Neural cell (in vitro differentiated cells): Measurements from ENCODE around the gene CENPO. TPM values are rescaled to one million over a fixed set of nuclear protein-coding genes. Genes with fewer than 3 reads are reported as not detected.

Experiments used
- H2AFZ ChIP-seq: fragments of 200-600, 300-800 bp; sonication (generic), shearing (Covaris generic); 2 replicates; pipeline ENCODE4 v1.6.0; 2014; ENCODE audit warnings: low read depth, mild to moderate bottlenecking, antibody characterized with exemption, low read length, moderate library complexity
- H3F3A ChIP-seq: fragments of 200-600 bp; shearing (Covaris generic); 2 replicates; pipeline ENCODE4 v1.6.1; 2016; ENCODE audit warnings: mild to moderate bottlenecking, moderate library complexity, mixed read lengths, antibody characterized with exemption, low read length; ENCODE audit not compliant: insufficient read depth, poor library complexity, severe bottlenecking
- H3K27ac ChIP-seq: fragments of 200-600, 300-800 bp; sonication (generic), shearing (Covaris generic); 2 replicates; pipeline ENCODE4 v1.5.1; 2014; ENCODE audit warnings: mild to moderate bottlenecking, low read length, moderate library complexity
- H3K27me3 ChIP-seq: fragments of 300-800, 200-600 bp; sonication (generic), shearing (Covaris generic); 2 replicates; pipeline ENCODE4 v1.6.0; 2014; ENCODE audit warnings: mild to moderate bottlenecking, low read depth, low read length, moderate library complexity; ENCODE audit not compliant: insufficient read depth
- H3K36me3 ChIP-seq: fragments of 300-800, 200-600 bp; sonication (generic), shearing (Covaris generic); 2 replicates; pipeline ENCODE4 v1.5.1; 2014; ENCODE audit warnings: mild to moderate bottlenecking, antibody characterized with exemption, low read length, moderate library complexity; ENCODE audit not compliant: insufficient read depth
- H3K4me2 ChIP-seq: fragments of 300-800, 200-600 bp; sonication (generic), shearing (Covaris generic); 2 replicates; pipeline ENCODE4 v1.6.0; 2014; ENCODE audit warnings: mild to moderate bottlenecking, low read length
- H3K4me3 ChIP-seq: fragments of 300-800, 200-600 bp; sonication (generic), shearing (Covaris generic); 2 replicates; pipeline ENCODE4 v1.5.1; 2014; ENCODE audit warnings: mild to moderate bottlenecking, low read length, moderate library complexity
- H3K79me2 ChIP-seq: fragments of 200-600 bp; shearing (Covaris generic); replicated peaks from 2 replicates; pipeline ENCODE4 v1.6.0; 2014; ENCODE audit warnings: mild to moderate bottlenecking, low read length, moderate library complexity; ENCODE audit not compliant: insufficient read depth
- H3K9ac ChIP-seq: fragments of 300-800, 200-600 bp; sonication (generic), shearing (Covaris generic); 2 replicates; pipeline ENCODE4 v1.6.1; 2016; ENCODE audit warnings: mild to moderate bottlenecking, low read length, mixed read lengths
- H3K9me2 ChIP-seq: fragments of 200-600 bp; shearing (Covaris generic); 2 replicates; pipeline ENCODE4 v1.6.1; 2016; ENCODE audit warnings: mild to moderate bottlenecking, low read length, mixed read lengths; ENCODE audit not compliant: insufficient read depth
- H3K9me3 ChIP-seq: fragments of 200-600, 300-800 bp; sonication (generic), shearing (Covaris generic); 2 replicates; pipeline ENCODE4 v1.6.1; 2016; ENCODE audit warnings: mild to moderate bottlenecking, mixed run types, low read length, moderate library complexity, mixed read lengths
- H4K20me1 ChIP-seq: fragments of 200-600 bp; shearing (Covaris generic); 2 replicates; pipeline ENCODE4 v1.6.1; 2016; ENCODE audit warnings: mild to moderate bottlenecking, mixed run types; ENCODE audit not compliant: insufficient read depth
- CTCF ChIP-seq: fragments of 450-650 bp; IDR thresholded peaks from 2 replicates; pipeline ENCODE4 v1.5.1; 2014; ENCODE audit warnings: antibody characterized with exemption, mild to moderate bottlenecking, moderate library complexity; ENCODE audit not compliant: poor library complexity, severe bottlenecking
- EP300 ChIP-seq: fragments of 450-650 bp; conservative IDR thresholded peaks from 2 replicates; pipeline ENCODE4 v1.6.1; 2014; ENCODE audit warnings: antibody characterized with exemption, mild to moderate bottlenecking, moderate library complexity; ENCODE audit not compliant: poor library complexity, severe bottlenecking
- EZH2 ChIP-seq: fragments of 200-600, 300-800 bp; shearing (Covaris generic), sonication (generic); IDR thresholded peaks from 2 replicates; pipeline ENCODE4 v1.6.1; 2014; ENCODE audit warnings: antibody characterized with exemption, low read length, borderline replicate concordance, mild to moderate bottlenecking; ENCODE audit not compliant: insufficient read depth, poor library complexity, severe bottlenecking
- MXI1 ChIP-seq: fragments of 450-650 bp; conservative IDR thresholded peaks from 2 replicates; pipeline ENCODE4 v1.6.1; 2014; ENCODE audit warnings: antibody characterized with exemption, mild to moderate bottlenecking; ENCODE audit not compliant: poor library complexity, severe bottlenecking
- POLR2AphosphoS5 ChIP-seq: IDR thresholded peaks from 2 replicates; pipeline ENCODE4 v1.6.1; 2012
- RAD21 ChIP-seq: fragments of 450-650 bp; conservative IDR thresholded peaks from 2 replicates; pipeline ENCODE4 v1.6.1; 2014; ENCODE audit warnings: antibody characterized with exemption, mild to moderate bottlenecking, moderate library complexity
- REST ChIP-seq: IDR thresholded peaks from 2 replicates; pipeline ENCODE4 v1.6.1; 2012; ENCODE audit warnings: borderline replicate concordance
- SMC3 ChIP-seq: fragments of 450-650 bp; conservative IDR thresholded peaks from 2 replicates; pipeline ENCODE4 v1.6.1; 2014; ENCODE audit warnings: antibody characterized with exemption, mild to moderate bottlenecking, moderate library complexity; ENCODE audit not compliant: poor library complexity
- TAF1 ChIP-seq: IDR thresholded peaks from 2 replicates; pipeline ENCODE4 v1.6.1; 2012; ENCODE audit warnings: low read depth
- polyA plus RNA-seq: library from polyadenylated mRNA; depleted of rRNA; stranded (reverse); fragments of >200 nt; gene quantifications from 2 replicates; pipeline ENCODE4 v1.2.3, GENCODE V29; 2014

CENPO gene
- polyA plus RNA-seq, 1 donor from 2014 or later, result 4.4 TPM

GRCh38 chr2:24855726-24856125 is 62.5 kb downstream of the CENPO start:
- Histone ChIP-seq H3K9me2 (no peaks in the 10 kb centered on the region), H3K27me3 (no peaks in the 10 kb centered on the region), H4K20me1 (no peaks in the 10 kb centered on the region), H3K36me3 (no peaks in the 10 kb centered on the region), H3K79me2 (no peaks in the 10 kb centered on the region), H3K4me3 (no peak overlapping the region), H3K27ac (no peak overlapping the region), H3F3A (no peaks in the 10 kb centered on the region), H3K9ac (no peak overlapping the region), H3K4me2 (no peak overlapping the region), H3K9me3 (no peaks in the 10 kb centered on the region), H2AFZ (no peak overlapping the region)
- TF ChIP-seq REST (no peak), RAD21 (no peak), EZH2 (no peak)

GRCh38 chr2:24856791-24857211 is 63.6 kb downstream of the CENPO start:
- Histone ChIP-seq H3K9ac (no peak overlapping the region), H4K20me1 (no peaks in the 10 kb centered on the region), H3K9me2 (no peaks in the 10 kb centered on the region), H3F3A (no peaks in the 10 kb centered on the region), H3K27me3 (no peaks in the 10 kb centered on the region), H3K9me3 (no peaks in the 10 kb centered on the region), H3K4me2 (no peak overlapping the region), H3K79me2 (no peaks in the 10 kb centered on the region), H3K36me3 (no peaks in the 10 kb centered on the region), H3K4me3 (no peak overlapping the region), H3K27ac (no peak overlapping the region), H2AFZ (no peak overlapping the region)
- TF ChIP-seq REST, result no peak
- no peak for TF ChIP-seq EZH2
- no peak for TF ChIP-seq TAF1
- no peak for TF ChIP-seq POLR2AphosphoS5
- TF ChIP-seq SMC3, result no peak
- no peak for TF ChIP-seq CTCF
- TF ChIP-seq EP300, result no peak
- TF ChIP-seq MXI1, result no peak
- TF ChIP-seq RAD21, result no peak
